OCI-LY3 (cell line): ENCODE data around the gene ZNF516.

Source experiments
- EZH2phosphoT487 ChIP-seq: fragments of 200-600 bp; shearing (Covaris generic); IDR thresholded peaks from 2 replicates; pipeline ENCODE4 v1.6.1; 2018; ENCODE audit warnings: antibody characterized with exemption, mixed run types, low read depth
- TF ChIP-seq, protein P1 (sequence below): fragments of 200-600, 300-600 bp; sonication (generic); IDR thresholded peaks from 2 replicates; pipeline ENCODE4 v1.5.1; 2014; ENCODE audit warnings: antibody characterized with exemption, low read length, low read depth

DNA sequence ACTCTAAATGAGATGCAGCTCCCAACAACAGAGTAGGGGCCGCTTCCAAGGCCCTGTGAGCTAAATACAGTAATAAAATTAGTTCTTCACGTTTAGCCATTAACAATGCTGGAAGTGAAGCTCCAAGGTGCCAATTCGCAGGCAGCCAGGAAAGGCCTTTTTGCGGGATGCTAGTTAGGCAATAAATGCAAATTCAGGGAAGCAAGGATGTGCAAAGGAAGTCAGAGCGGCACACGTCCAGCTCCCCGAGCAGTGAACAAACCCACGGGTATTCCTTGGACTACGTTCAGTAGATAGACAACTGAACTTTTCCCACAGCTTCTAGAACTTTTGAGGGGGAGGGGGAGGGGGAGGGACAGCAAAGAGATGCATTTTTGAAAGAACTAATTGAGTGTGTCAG lies 6.9 kb downstream of the ZNF516 start:
- TF ChIP-seq, protein P1, sequence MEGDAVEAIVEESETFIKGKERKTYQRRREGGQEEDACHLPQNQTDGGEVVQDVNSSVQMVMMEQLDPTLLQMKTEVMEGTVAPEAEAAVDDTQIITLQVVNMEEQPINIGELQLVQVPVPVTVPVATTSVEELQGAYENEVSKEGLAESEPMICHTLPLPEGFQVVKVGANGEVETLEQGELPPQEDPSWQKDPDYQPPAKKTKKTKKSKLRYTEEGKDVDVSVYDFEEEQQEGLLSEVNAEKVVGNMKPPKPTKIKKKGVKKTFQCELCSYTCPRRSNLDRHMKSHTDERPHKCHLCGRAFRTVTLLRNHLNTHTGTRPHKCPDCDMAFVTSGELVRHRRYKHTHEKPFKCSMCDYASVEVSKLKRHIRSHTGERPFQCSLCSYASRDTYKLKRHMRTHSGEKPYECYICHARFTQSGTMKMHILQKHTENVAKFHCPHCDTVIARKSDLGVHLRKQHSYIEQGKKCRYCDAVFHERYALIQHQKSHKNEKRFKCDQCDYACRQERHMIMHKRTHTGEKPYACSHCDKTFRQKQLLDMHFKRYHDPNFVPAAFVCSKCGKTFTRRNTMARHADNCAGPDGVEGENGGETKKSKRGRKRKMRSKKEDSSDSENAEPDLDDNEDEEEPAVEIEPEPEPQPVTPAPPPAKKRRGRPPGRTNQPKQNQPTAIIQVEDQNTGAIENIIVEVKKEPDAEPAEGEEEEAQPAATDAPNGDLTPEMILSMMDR = no peak
- no peak for TF ChIP-seq EZH2phosphoT487
